GM23248 (cell line): ENCODE results near the gene RNF39.

ENCODE experiments used
- EZH2 ChIP-seq: fragments of 200-600 bp; sonication (generic); IDR thresholded peaks from 2 replicates; pipeline ENCODE4 v1.6.1; 2018; ENCODE audit warnings: antibody characterized with exemption, mild to moderate bottlenecking; ENCODE audit not compliant: insufficient read depth, poor library complexity, severe bottlenecking
- EZH2phosphoT487 ChIP-seq: fragments of 200-600 bp; sonication (generic); IDR thresholded peaks from 2 replicates; pipeline ENCODE4 v1.6.1; 2018; ENCODE audit warnings: antibody characterized with exemption, moderate library complexity, mild to moderate bottlenecking, low read depth; ENCODE audit not compliant: insufficient read depth

DNA sequence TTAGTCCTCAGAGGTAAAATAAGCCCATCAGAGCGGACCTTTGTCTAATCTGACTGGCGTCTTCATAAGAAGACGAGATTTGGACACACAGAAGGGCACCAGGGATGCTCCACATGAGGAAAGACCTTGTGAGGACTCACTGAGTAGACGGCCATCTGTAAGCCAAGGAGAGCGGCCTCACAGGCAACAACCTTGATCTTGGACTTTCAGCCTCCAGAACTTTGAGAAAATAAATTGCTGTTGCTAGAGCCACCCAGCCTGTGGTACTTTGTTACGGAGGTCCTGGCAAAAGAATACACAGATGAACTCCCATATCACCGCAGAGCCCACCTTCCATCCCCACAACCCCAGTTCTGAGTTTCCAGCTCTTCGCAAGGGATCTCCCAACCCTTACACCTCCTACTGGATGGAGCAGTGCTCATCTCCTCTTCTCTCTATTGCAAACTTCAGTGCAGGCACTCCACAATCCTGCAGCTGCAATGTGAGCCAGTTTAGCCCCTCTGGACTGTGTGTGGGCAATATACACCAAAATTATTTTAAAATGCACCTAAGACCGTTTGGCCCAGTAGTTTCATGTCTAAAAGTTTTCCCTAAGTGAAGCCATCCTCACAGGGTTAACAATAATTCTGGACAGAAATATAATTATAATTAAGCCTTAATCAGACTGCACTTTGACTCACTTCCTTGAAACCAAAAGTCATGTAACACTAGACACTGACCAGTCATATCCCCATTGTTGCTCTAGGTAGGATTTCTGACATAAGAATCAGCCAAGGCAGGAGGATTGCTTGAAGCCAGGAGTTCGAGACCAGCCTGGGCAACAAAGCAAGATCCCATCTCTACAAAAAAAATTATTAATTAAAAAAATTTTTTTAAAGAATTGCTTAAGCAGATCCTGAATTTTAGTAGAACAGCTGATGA is 46.1 kb upstream of the RNF39 start:
- TF ChIP-seq EZH2 (no peak), EZH2phosphoT487 (no peak)
